ENCODE data around the gene R3HDM1.
"Not testable (repeated sequence)": the region's sequence is repeated elsewhere in the genome, so short reads cannot be mapped to it uniquely, and the experiment has no call there.

Gene R3HDM1

GRCh38 chr2:135494917-135495316 lies 36.4 kb upstream of the R3HDM1 start:
- Histone ChIP-seq H3K4me1 (ENCODE audit: control insufficient read depth in 1 of 2, insufficient read depth in 2 of 2, low read length in 2 of 2) (no peaks in the 10 kb centered on the region), H4K91ac (ENCODE audit: low read depth, low read length) (no peak overlapping the region), H2AFZ (ENCODE audit: insufficient read depth, low read length, poor library complexity) (no peak overlapping the region), H3K18ac (ENCODE audit: low read length) (no peak overlapping the region), H3K4me2 (ENCODE audit: low read length) (no peak overlapping the region), H3K4me3 (ENCODE audit: low read depth, low read length) (no peak overlapping the region), H2BK5ac (ENCODE audit: low read depth, low read length, poor library complexity) (no peak overlapping the region), H4K8ac (ENCODE audit: low read depth, low read length) (no peak overlapping the region), H2BK12ac (ENCODE audit: low read length) (no peak overlapping the region), H3K27ac (ENCODE audit: low read depth, low read length) (no peak overlapping the region), H3K36me3 (ENCODE audit: control insufficient read depth in 1 of 2, insufficient read depth in 2 of 2, low read length in 2 of 2) (no peaks in the 10 kb centered on the region), H3K27me3 (ENCODE audit: insufficient read depth, low read length) (no peaks in the 10 kb centered on the region), H3K79me2 (ENCODE audit: control insufficient read depth, insufficient read depth, low read length, poor library complexity) (no peaks in the 10 kb centered on the region), H3K9me3 (ENCODE audit: insufficient read depth, low read depth, low read length) (no peaks in the 10 kb centered on the region), H2AK5ac (ENCODE audit: low read length) (no peak overlapping the region), H3K23ac (ENCODE audit: low read length) (no peak overlapping the region), H3K9ac (ENCODE audit: low read length) (no peak overlapping the region), H3K4ac (ENCODE audit: low read depth, low read length) (no peak overlapping the region), H4K12ac (ENCODE audit: low read depth, low read length) (no peak overlapping the region), H3K14ac (ENCODE audit: low read length) (no peak overlapping the region), H2BK120ac (ENCODE audit: insufficient read depth, low read length, poor library complexity) (no peak overlapping the region), H3K79me1 (ENCODE audit: low read length) (no peaks in the 10 kb centered on the region)
- no peak for DNase-seq
- WGBS (ENCODE audit: extremely low coverage, insufficient coverage, insufficient read length) = no CpG with 5 or more reads among the region's 2 CpGs

- H4K91ac ChIP-seq (ENCODE audit: low read depth, low read length); H3K23ac ChIP-seq (ENCODE audit: low read length); H3K4ac ChIP-seq (ENCODE audit: low read depth, low read length); H3K27ac ChIP-seq (ENCODE audit: low read depth, low read length); H3K4me3 ChIP-seq (ENCODE audit: low read depth, low read length); H3K36me3 ChIP-seq (ENCODE audit: control insufficient read depth in 1 of 2, insufficient read depth in 2 of 2, low read length in 2 of 2); H3K4me2 ChIP-seq (ENCODE audit: low read length); H4K8ac ChIP-seq (ENCODE audit: low read depth, low read length); DNase-seq; H2AFZ ChIP-seq (ENCODE audit: insufficient read depth, low read length, poor library complexity); H3K9me3 ChIP-seq (ENCODE audit: insufficient read depth, low read depth, low read length); H2BK5ac ChIP-seq (ENCODE audit: low read depth, low read length, poor library complexity); H3K4me1 ChIP-seq (ENCODE audit: control insufficient read depth in 1 of 2, insufficient read depth in 2 of 2, low read length in 2 of 2); H3K79me2 ChIP-seq (ENCODE audit: control insufficient read depth, insufficient read depth, low read length, poor library complexity); H2BK120ac ChIP-seq (ENCODE audit: insufficient read depth, low read length, poor library complexity); H3K9ac ChIP-seq (ENCODE audit: low read length); H2AK5ac ChIP-seq (ENCODE audit: low read length); H3K27me3 ChIP-seq (ENCODE audit: insufficient read depth, low read length); H4K12ac ChIP-seq (ENCODE audit: low read depth, low read length); H3K14ac ChIP-seq (ENCODE audit: low read length); H3K79me1 ChIP-seq (ENCODE audit: low read length); H3K18ac ChIP-seq (ENCODE audit: low read length); H2BK12ac ChIP-seq (ENCODE audit: low read length): not testable (repeated sequence)
- WGBS (ENCODE audit: extremely low coverage, insufficient coverage, insufficient read length) = no CpG with 5 or more reads among the region's 7 CpGs
These were observed 32.7 kb upstream of the R3HDM1 start for GRCh38 chr2:135498588-135498987.

DNA sequence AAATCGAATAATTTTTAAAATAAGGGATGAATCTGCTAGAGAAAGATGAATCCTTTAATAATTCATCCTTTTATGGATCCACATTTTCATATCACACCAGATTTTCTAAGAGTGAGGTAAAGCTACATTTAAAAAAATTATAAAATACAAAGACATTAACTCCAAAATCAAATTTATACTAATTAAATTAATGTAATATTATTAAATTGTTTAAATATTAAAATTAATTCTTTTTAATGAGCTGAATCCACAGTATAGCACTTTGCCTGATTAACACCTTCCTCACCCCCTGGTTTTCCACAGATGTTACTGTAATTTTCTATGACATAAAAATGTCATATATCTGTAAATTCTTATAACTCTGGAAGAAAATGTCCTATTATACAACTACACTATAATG lies 26.5 kb upstream of the R3HDM1 start:
- Histone ChIP-seq H3K27ac (ENCODE audit: low read depth, low read length) (no peak overlapping the region), H2AFZ (ENCODE audit: insufficient read depth, low read length, poor library complexity) (no peak overlapping the region), H3K36me3 (ENCODE audit: control insufficient read depth in 1 of 2, insufficient read depth in 2 of 2, low read length in 2 of 2) (no peaks in the 10 kb centered on the region), H3K18ac (ENCODE audit: low read length) (no peak overlapping the region), H2BK12ac (ENCODE audit: low read length) (no peak overlapping the region), H3K9me3 (ENCODE audit: insufficient read depth, low read depth, low read length) (no peaks in the 10 kb centered on the region), H3K4ac (ENCODE audit: low read depth, low read length) (no peak overlapping the region), H3K4me2 (ENCODE audit: low read length) (no peak overlapping the region), H2BK5ac (ENCODE audit: low read depth, low read length, poor library complexity) (no peak overlapping the region), H2AK5ac (ENCODE audit: low read length) (no peak overlapping the region), H3K4me1 (ENCODE audit: control insufficient read depth in 1 of 2, insufficient read depth in 2 of 2, low read length in 2 of 2) (no peaks in the 10 kb centered on the region), H4K91ac (ENCODE audit: low read depth, low read length) (no peak overlapping the region), H4K8ac (ENCODE audit: low read depth, low read length) (no peak overlapping the region), H3K79me2 (ENCODE audit: control insufficient read depth, insufficient read depth, low read length, poor library complexity) (no peaks in the 10 kb centered on the region), H3K79me1 (ENCODE audit: low read length) (no peaks in the 10 kb centered on the region), H3K27me3 (ENCODE audit: insufficient read depth, low read length) (no peaks in the 10 kb centered on the region), H4K12ac (ENCODE audit: low read depth, low read length) (no peak overlapping the region), H3K14ac (ENCODE audit: low read length) (no peak overlapping the region), H3K23ac (ENCODE audit: low read length) (no peak overlapping the region), H2BK120ac (ENCODE audit: insufficient read depth, low read length, poor library complexity) (no peak overlapping the region), H3K4me3 (ENCODE audit: low read depth, low read length) (no peak overlapping the region), H3K9ac (ENCODE audit: low read length) (no peak overlapping the region)
- 100% methylated on average over 1 of the region's 1 CpG for WGBS (ENCODE audit: extremely low coverage, insufficient coverage, insufficient read length)
- DNase-seq = no peak

GRCh38 chr2:135510577-135510976 lies 20.7 kb upstream of the R3HDM1 start:
- Histone ChIP-seq H3K4me2 (ENCODE audit: low read length) (no peak overlapping the region), H3K14ac (ENCODE audit: low read length) (no peak overlapping the region), H2BK5ac (ENCODE audit: low read depth, low read length, poor library complexity) (no peak overlapping the region), H3K27ac (ENCODE audit: low read depth, low read length) (no peak overlapping the region), H3K79me2 (ENCODE audit: control insufficient read depth, insufficient read depth, low read length, poor library complexity) (no peaks in the 10 kb centered on the region), H3K4ac (ENCODE audit: low read depth, low read length) (no peak overlapping the region), H3K4me3 (ENCODE audit: low read depth, low read length) (no peak overlapping the region), H2AFZ (ENCODE audit: insufficient read depth, low read length, poor library complexity) (no peak overlapping the region), H3K23ac (ENCODE audit: low read length) (no peak overlapping the region), H2AK5ac (ENCODE audit: low read length) (no peak overlapping the region), H3K36me3 (ENCODE audit: control insufficient read depth in 1 of 2, insufficient read depth in 2 of 2, low read length in 2 of 2) (no peaks in the 10 kb centered on the region), H3K27me3 (ENCODE audit: insufficient read depth, low read length) (no peaks in the 10 kb centered on the region), H2BK120ac (ENCODE audit: insufficient read depth, low read length, poor library complexity) (no peak overlapping the region), H2BK12ac (ENCODE audit: low read length) (no peak overlapping the region), H4K91ac (ENCODE audit: low read depth, low read length) (no peak overlapping the region), H3K18ac (ENCODE audit: low read length) (no peak overlapping the region), H3K79me1 (ENCODE audit: low read length) (no peaks in the 10 kb centered on the region), H3K4me1 (ENCODE audit: control insufficient read depth in 1 of 2, insufficient read depth in 2 of 2, low read length in 2 of 2) (no peaks in the 10 kb centered on the region), H3K9ac (ENCODE audit: low read length) (no peak overlapping the region), H4K12ac (ENCODE audit: low read depth, low read length) (no peak overlapping the region), H3K9me3 (ENCODE audit: insufficient read depth, low read depth, low read length) (no peaks in the 10 kb centered on the region), H4K8ac (ENCODE audit: low read depth, low read length) (no peak overlapping the region)
- whole genome bisulfite sequencing (ENCODE audit: extremely low coverage, insufficient coverage, insufficient read length) = no CpG with 5 or more reads among the region's 5 CpGs
- no peak for DNase-seq

Measured in trophoblast cell (in vitro differentiated cells and primary cell).